Common myeloid progenitor, CD34-positive (primary cell): ENCODE data around the gene RB1.
"Not testable (repeated sequence)": the region's sequence is repeated elsewhere in the genome, so short reads cannot be mapped to it uniquely, and the experiment has no call there.

Experiments
- CTCF ChIA-PET: fragments of 350-600 bp; sonication (Branson Sonifier 250); formaldehyde crosslinking; loops from one replicate; lab custom pipeline; 2021; ENCODE audit warnings: antibody characterized with exemption; lab: Charles Lee
- POLR2A ChIA-PET: fragments of 350-600 bp; sonication (Branson Sonifier 250); formaldehyde crosslinking; loops from one replicate; lab custom pipeline; 2021; ENCODE audit warnings: antibody characterized with exemption; lab: Charles Lee
- DNase-seq, 3 donors: peaks; one replicate each; pipeline versions ENCODE4 v3.0.0 to v3.0.0-alpha.2; 2013
- H3K27ac ChIP-seq, 2 experiments: 1 replicate in 1 of 2; 2 replicates in 1 of 2; pipeline ENCODE4 v1.7.0; 2013; ENCODE audit warnings: inconsistent platforms in 2 of 2, low read length in 2 of 2, mild to moderate bottlenecking in 2 of 2, low read depth in 1 of 2, moderate library complexity in 1 of 2; ENCODE audit not compliant: severe bottlenecking in 2 of 2, insufficient read depth in 1 of 2, poor library complexity in 1 of 2
- H3K27me3 ChIP-seq, 5 experiments: replicated peaks in 2 of 5; 1 replicate in 3 of 5; 2 replicates in 2 of 5; pipeline versions ENCODE4 v1.6.1 to v1.7.0; 2013; ENCODE audit warnings: low read length in 4 of 5, mild to moderate bottlenecking in 2 of 5, moderate library complexity in 2 of 5, inconsistent platforms in 1 of 5; ENCODE audit not compliant: insufficient read depth in 5 of 5, control insufficient read depth in 4 of 5
- H3K36me3 ChIP-seq, 4 experiments: 1 replicate in 2 of 4; 2 replicates in 2 of 4; pipeline versions ENCODE4 v1.6.1 to v1.7.0; 2013; ENCODE audit warnings: low read length in 3 of 4, control low read depth in 1 of 4, mild to moderate bottlenecking in 1 of 4; ENCODE audit not compliant: control insufficient read depth in 4 of 4, insufficient read depth in 4 of 4
- H3K4me1 ChIP-seq, 4 experiments: 1 replicate in 3 of 4; 2 replicates in 1 of 4; pipeline versions ENCODE4 v1.6.1 to v1.7.1; 2013; ENCODE audit warnings: low read length in 3 of 4, mild to moderate bottlenecking in 3 of 4, control low read depth in 1 of 4, inconsistent platforms in 1 of 4, moderate library complexity in 1 of 4; ENCODE audit not compliant: control insufficient read depth in 4 of 4, insufficient read depth in 4 of 4; ENCODE audit errors: control extremely low read depth in 1 of 4
- H3K4me3 ChIP-seq, 7 experiments: 1 replicate in 4 of 7; 2 replicates in 3 of 7; pipeline versions ENCODE4 v1.5.1 to v1.7.0; 2013; ENCODE audit warnings: mild to moderate bottlenecking in 7 of 7, low read length in 6 of 7, moderate library complexity in 6 of 7, inconsistent platforms in 2 of 7, low read depth in 2 of 7, control low read depth in 1 of 7; ENCODE audit not compliant: insufficient read depth in 4 of 7, control insufficient read depth in 1 of 7; ENCODE audit errors: extremely low read depth in 1 of 7
- H3K9me3 ChIP-seq, 5 experiments: 1 replicate in 4 of 5; 2 replicates in 1 of 5; pipeline versions ENCODE4 v1.6.1 to v1.7.1; 2013; ENCODE audit warnings: low read length in 4 of 5, mild to moderate bottlenecking in 2 of 5, inconsistent platforms in 1 of 5, low read depth in 1 of 5, moderate library complexity in 1 of 5; ENCODE audit not compliant: control insufficient read depth in 4 of 5, insufficient read depth in 2 of 5; ENCODE audit errors: control extremely low read depth in 1 of 5
- WGBS: methylation state at CpG from one replicate; pipeline ENCODE4 v1.1.5; 2013; ENCODE audit not compliant: insufficient coverage; 5-methylcytosine and 5-hydroxymethylcytosine counted together

Gene RB1

DNA sequence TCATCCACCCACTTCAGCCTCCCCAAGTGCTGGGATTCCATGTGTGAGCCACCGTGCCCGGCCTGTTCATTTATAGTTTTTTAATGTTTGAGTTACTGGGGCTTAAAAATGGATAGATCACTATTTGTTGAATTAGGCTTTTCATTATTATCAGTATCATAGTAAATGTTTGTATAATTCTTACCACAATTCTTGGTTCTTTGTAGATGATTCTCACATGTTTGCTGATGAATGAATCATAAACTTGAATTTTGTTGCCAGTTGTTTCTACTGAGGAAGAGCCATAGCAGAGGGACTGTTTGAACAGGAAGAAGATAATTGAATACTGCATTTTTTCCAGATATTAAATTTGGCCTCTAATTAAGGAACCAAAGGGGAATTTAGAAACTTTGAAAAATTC, 112.0 kb downstream of the RB1 start:
- CTCF ChIA-PET, result no interaction called here

GRCh38 chr13:48422003-48422402, 118.5 kb downstream of the RB1 start:
- H3K27ac ChIP-seq, H3K4me1 ChIP-seq, H3K27me3 ChIP-seq, H3K4me3 ChIP-seq, CTCF ChIA-PET, DNase-seq, POLR2A ChIA-PET, H3K36me3 ChIP-seq: not testable (repeated sequence)
- WGBS, result 100% methylated on average over 3 of the region's 5 CpGs
- peaks cover 0 to 21% (median 3%) of the 10 kb centered on the region in 5 experiments for H3K9me3 ChIP-seq

More for the DNA sequence above, 112.0 kb downstream of the RB1 start:
- Histone ChIP-seq H3K27me3 (no peaks in the 10 kb centered on the region), H3K4me1 (peaks cover 0 to 11% (median 2%) of the 10 kb centered on the region in 4 experiments), H3K36me3 (peaks cover 0 to 18% (median 9%) of the 10 kb centered on the region in 4 experiments), H3K9me3 (peaks cover 0 to 26% (median 7%) of the 10 kb centered on the region in 5 experiments), H3K4me3 (no peak overlapping the region), H3K27ac (no peak overlapping the region)
- POLR2A ChIA-PET, result no interaction called here
- WGBS, result no CpG with 5 or more reads among the region's 2 CpGs
- DNase-seq, result no peak

DNA sequence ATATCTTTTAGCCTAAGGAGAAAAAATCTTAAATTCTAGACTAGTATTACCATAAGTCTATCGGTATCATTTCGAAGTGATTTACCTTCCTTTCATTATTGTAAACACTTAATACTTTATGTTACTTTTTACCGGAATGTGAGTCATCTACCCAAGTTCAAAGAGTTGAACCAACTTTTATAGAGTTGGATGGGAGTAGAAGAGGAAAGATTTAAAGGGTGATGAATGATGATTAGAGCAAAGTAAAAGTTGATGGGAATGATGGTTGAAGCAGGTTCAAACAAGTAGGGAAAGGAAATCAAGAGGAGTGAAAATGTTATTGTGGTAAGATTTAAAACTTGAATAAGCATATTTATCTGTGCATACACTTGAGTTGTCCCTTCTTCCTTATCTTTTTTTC, 120.7 kb downstream of the RB1 start:
- ChIA-PET CTCF (interaction anchor here (0.6 kb wide), 1 partner anchor 247 kb away, joined by 4 read pairs; no protein-coding TSS in a partner anchor), POLR2A (no interaction called here)
- no peak overlapping the region for H3K4me3 ChIP-seq
- H3K27me3 ChIP-seq, result no peaks in the 10 kb centered on the region
- H3K27ac ChIP-seq, result no peak overlapping the region
- peaks cover 0 to 5% (median 2%) of the 10 kb centered on the region in 4 experiments for H3K4me1 ChIP-seq
- no CpG with 5 or more reads among the region's 3 CpGs for WGBS
- H3K9me3 ChIP-seq, result peaks cover 0 to 11% (median 0%) of the 10 kb centered on the region in 5 experiments
- H3K36me3 ChIP-seq, result peaks cover 0 to 3% (median 0%) of the 10 kb centered on the region in 4 experiments
- DNase-seq, result no peak

- H3K27me3 ChIP-seq, result no peaks in the 10 kb centered on the region
- H3K27ac ChIP-seq, result no peak overlapping the region
- H3K9me3 ChIP-seq, result peaks cover 0 to 2% (median 0%) of the 10 kb centered on the region in 5 experiments
- H3K4me1 ChIP-seq, result peaks cover 0 to 6% (median 3%) of the 10 kb centered on the region in 4 experiments
- H3K36me3 ChIP-seq, result peaks cover 0 to 3% (median 0%) of the 10 kb centered on the region in 4 experiments
- no peak overlapping the region for H3K4me3 ChIP-seq
- ChIA-PET POLR2A (interaction anchor here (0.7 kb wide), 1 partner anchor 300 kb away, joined by 6 read pairs; no protein-coding TSS in a partner anchor), CTCF (interaction anchor here (0.6 to 1.5 kb wide), 2 partner anchors 19 to 393 kb away, joined by 4 to 5 read pairs; no protein-coding TSS in a partner anchor)
- peak in 1 of 3 donors; percentile 26 for DNase-seq
These were observed 122.5 kb downstream of the RB1 start for GRCh38 chr13:48426052-48426451.

- POLR2A ChIA-PET, H3K4me3 ChIP-seq, H3K9me3 ChIP-seq, H3K36me3 ChIP-seq, H3K27me3 ChIP-seq, H3K27ac ChIP-seq, DNase-seq, CTCF ChIA-PET: not testable (repeated sequence)
- peaks cover 4 to 13% (median 6%) of the 10 kb centered on the region in 4 experiments for H3K4me1 ChIP-seq
- 55% methylated on average over 6 of the region's 9 CpGs for WGBS
These were observed 123.3 kb downstream of the RB1 start for GRCh38 chr13:48426755-48427298.

DNA sequence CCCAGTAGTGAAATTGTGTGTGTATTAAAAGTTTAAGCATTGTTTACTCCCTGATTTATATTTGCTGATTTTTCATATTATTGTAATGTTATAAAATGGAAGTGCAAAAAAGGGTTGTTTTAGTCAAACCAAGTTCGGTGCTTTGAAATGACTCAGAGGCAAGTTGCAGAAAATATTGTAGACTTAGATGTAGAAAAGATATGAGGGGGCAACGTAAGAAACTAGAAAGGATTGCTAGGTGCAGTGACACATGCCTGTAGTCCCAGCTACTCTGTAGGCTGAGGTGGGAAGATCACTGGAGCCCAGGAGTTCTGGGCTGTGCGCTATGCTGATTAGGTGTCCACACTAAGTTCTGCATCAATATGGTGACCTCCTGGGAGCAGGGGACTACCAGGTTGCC, 125.5 kb downstream of the RB1 start:
- Histone ChIP-seq H3K4me3 (no peak overlapping the region), H3K27ac (no peak overlapping the region), H3K36me3 (peaks cover 0 to 3% (median 0%) of the 10 kb centered on the region in 4 experiments), H3K4me1 (peaks cover 10 to 23% (median 15%) of the 10 kb centered on the region in 4 experiments), H3K27me3 (no peaks in the 10 kb centered on the region), H3K9me3 (peaks cover 0 to 2% (median 0%) of the 10 kb centered on the region in 5 experiments)
- WGBS, result 100% methylated on average over 3 of the region's 3 CpGs
- POLR2A ChIA-PET, result no interaction called here
- DNase-seq, result no peak
- CTCF ChIA-PET, result interaction anchor here (1.0 kb wide), 1 partner anchor 16 kb away, joined by 3 read pairs; no protein-coding TSS in a partner anchor

DNA sequence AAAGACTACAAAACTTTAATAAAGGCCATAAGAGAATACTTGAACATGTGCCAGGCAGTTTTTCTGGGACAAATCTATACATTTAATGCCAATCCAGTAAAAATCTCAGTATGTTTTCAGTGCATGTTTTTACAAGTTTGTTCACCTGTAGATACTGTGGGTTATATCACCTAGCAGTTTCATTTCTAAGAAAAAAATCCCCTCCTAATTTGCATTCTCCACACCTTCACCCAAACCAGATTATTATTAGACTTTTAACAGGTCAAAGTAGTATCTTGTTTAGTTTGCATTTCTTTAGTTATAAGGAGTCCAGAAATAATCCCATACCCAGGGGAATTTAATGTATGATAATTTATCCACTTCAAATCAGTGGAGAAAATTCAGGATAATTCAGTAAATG, 126.3 kb downstream of the RB1 start:
- Histone ChIP-seq H3K9me3 (peaks cover 0 to 2% (median 0%) of the 10 kb centered on the region in 5 experiments), H3K4me1 (peaks cover 10 to 27% (median 15%) of the 10 kb centered on the region in 4 experiments), H3K27me3 (no peaks in the 10 kb centered on the region), H3K4me3 (no peak overlapping the region), H3K36me3 (peaks cover 0 to 5% (median 1%) of the 10 kb centered on the region in 4 experiments), H3K27ac (no peak overlapping the region)
- ChIA-PET POLR2A (no interaction called here), CTCF (no interaction called here)
- DNase-seq, result no peak
